SK-MEL-5 (cell line): ENCODE measurements around the gene SAMSN1. TPM values are rescaled to one million over a fixed set of nuclear protein-coding genes. Genes with fewer than 3 reads are reported as not detected.
"Not testable (repeated sequence)": the region's sequence is repeated elsewhere in the genome, so short reads cannot be mapped to it uniquely, and the experiment has no call there.

Source experiments
- DNase-seq: peaks from one replicate; pipeline ENCODE4 v3.0.0-alpha.2; 2016; ENCODE audit warnings: low read depth, low spot score
- in situ Hi-C: cut with HindIII; loops from 2 replicates; pipeline ENCODE4 v1.10.0; 2016; ENCODE audit warnings: low sequenced_read_pairs, high pct_unique_total_duplicates, low pct_unique_long_range_greater_than_20kb
- total RNA-seq: library from RNA; depleted of rRNA; stranded (reverse); fragments of >200 nt; shearing (Covaris generic); gene quantifications from 2 replicates; pipeline ENCODE4 v1.2.3, GENCODE V29; 2014

Gene SAMSN1
- total RNA-seq, 1 experiment from 2014 or later, result not detected

DNA sequence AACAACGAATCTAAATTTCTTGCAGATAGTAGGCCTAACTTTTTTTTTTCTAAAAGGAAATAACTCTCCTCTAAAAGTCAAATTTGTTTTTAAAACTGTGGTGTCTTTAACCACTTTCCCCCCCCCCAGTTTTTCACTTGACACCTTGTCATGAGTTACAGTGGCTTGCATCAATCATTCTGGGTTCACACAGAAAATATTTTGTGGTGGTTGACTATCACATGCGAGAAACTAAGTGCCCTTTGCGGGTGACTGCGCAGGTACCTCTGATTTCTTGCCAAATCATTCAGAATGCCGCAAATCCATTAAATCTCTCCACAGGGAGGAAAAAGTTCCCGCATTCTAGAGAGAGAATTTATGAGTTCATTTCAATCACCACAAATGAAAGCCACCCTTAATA, 23.8 kb upstream of the SAMSN1 start:
- in situ Hi-C loops, result no loop called here
- no peak for DNase-seq

DNA sequence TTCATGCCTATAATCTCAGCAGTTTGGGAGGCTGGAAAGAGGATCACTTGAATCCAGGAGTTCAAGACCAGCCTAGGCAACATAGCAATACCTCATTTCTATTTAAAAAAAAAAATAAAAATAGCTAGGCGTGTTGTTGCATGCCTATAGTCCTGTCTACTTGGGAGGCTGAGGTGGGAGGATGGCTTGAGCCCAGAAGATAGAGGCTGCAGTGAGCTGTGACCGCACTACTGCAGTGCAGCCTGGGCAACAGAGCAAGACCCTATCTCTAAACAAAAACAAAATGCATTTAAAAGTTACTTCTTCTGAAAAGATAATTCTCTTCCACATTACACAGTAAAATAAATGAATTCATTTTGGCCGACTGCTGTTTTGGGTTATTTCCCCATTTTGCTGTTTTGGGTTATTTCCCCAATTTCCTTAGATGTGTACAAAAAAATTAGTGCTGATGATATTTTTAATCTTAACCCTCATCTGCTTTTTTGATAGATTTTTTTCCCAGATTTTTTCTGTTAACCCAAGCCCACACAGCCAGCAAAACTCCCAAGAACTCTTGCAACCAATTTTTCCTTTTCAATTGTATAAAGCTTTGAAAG, 23.0 kb upstream of the SAMSN1 start:
- no peak for DNase-seq
- in situ Hi-C loops, result no loop called here

DNA sequence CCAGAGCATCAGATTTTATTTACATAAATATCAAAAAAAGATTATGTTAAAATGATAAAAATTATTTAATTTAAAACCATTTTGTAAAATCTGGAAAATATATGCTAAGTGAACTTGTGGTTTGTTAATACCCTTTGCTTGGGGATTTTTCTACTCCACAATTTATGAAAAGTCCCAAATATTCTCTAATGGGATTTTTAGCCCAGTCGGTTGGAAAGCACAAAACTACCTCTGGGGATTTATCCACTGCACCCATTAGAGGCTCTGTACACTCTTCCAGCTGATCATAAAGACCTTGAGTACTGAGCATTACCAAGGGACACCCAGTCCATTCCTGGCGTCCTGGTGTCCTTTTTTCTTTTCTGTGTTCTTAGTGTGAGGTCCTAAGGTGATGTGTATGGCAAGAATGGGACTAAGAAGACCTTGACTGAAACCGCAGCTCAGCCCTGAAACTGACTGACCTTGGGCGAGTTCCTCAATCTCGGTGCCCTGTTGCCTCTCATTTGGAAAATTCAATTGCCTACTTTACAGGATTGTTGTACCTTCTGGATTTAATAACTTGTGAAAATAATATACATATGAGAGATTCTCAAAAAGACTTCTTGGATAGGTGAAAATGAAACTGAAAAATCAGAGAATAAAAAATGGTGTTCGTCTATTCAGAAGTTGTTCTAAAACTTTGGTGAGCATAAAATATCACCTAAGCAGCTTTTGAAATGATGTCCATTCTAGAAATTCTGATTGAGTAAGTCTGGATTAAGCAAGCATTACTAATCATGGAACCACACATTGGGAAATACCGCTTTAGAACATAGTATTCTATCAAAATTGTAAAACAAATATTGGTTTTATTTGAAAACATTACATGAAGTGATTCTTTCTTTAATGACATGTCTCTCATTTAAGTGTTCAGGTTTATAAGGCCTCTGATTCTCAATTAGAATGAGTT, 21.5 kb upstream of the SAMSN1 start:
- in situ Hi-C loops, result no loop called here
- DNase-seq, result no peak

DNA sequence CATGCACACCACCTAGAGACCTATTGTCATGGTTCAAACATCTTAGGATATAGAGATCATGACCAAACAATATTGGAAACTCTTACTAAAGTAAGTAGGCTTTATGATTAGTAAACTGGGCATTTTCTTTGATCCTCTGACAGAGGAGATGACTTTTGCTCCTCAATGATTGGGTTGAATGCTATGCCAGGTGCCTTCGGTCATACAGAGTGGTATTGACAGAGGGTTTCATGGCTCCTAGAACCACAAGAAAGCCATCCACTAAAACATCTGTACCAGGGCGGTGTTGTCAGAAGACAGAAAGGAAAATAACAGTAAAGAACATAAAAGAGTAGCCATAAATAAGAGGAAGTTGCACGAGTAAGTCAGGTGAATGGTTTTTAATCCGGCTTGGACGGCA, 20.8 kb upstream of the SAMSN1 start:
- in situ Hi-C loops, result no loop called here

DNA sequence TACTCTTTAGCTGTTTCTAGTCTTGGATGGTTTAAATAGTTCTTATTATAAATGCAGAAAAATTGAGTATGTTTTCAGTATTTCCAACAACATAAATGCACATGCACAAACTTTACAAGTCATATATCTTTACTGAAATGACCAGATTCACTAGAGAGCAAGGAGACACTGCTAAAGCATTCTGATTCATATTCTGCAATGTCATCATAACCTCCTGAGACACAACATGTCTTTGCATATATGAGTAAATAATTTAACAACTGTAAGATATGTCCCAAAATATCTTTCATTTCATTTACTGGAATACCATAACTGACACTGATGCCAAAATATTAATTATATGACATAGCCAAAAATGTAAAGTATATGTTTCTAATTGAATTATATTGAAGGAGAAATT, 16.8 kb upstream of the SAMSN1 start:
- in situ Hi-C loops, result no loop called here
- DNase-seq, result no peak

More for the DNA sequence above, 20.8 kb upstream of the SAMSN1 start:
- DNase-seq, result no peak

DNA sequence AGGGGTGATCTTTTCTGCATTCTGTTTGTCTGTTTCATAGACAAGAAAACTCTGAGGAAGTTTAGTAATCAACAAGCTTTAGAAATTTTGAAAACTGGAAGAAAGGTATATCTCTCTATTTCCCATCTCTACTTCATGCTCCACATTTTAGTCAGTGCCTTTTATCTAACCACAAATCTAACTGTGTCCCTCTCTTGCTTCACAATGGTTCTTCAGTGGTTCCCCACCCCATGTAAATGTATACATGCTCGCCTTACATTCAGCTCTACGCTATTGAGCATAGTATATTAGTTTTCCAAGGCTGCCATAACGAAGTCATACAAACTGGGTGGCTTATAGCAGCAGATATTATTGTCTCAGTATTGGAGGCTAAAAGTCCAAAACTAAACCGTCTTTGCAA, 14.4 kb upstream of the SAMSN1 start:
- in situ Hi-C loops, result no loop called here
- no peak for DNase-seq

DNA sequence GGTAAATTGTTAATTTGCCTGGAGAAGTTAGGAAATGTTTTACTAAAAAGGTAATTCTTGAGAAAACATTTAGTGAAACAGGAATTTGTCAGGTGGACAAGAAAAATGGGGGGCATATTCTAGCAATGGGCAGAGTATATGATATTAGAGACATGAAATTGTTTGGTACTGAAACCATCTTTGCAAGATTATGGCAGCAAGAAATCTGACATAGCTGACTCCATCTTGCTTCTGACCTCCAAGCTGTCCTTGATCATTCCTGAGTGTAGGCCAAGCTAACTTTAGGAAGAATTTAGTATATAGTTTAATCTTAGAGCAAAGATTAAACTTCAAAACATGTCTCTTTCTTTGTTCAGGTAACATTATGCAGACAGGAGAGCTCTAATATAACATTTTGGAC, 14.0 kb upstream of the SAMSN1 start:
- no peak for DNase-seq
- in situ Hi-C loops, result no loop called here

DNA sequence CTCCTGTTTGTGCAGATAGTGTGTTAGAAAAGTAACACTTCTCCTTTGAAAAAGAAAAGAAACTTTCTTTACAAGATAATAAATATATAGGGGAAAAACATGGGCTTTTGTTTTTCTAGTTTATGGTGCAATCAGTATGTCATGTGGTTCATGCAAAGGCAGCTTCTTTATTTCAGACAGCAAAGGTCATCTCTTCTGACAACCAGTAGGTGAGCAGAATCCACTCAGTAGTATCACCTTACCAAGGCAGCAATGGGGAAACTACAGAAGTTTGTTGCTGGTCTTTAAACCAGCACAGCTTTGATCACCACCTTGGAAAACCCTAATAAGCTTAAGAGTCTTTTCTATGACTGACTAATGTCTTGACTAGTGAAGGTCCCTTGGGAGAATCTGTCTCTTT, 13.0 kb upstream of the SAMSN1 start:
- in situ Hi-C loops, result no loop called here
- DNase-seq, result no peak

DNA sequence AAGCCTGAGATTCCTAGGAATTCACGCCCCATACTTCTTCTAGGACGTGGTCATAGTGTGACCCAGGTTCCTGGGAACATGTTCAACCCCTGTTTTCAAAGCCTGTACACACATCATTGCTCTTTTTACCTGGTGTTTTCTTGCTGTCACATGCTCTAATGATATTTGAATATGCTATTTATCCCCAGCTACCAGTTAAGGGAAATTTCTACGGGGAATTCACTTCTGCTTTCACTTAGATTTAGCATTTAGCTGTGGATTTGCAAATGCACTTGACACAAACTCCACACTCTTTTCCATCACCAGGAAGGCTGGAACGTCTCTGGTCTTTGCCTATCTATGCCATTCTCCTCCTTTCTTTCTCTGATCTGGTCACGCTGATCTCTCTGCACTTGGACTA, 11.3 kb upstream of the SAMSN1 start:
- no peak for DNase-seq
- in situ Hi-C loops, result no loop called here

DNA sequence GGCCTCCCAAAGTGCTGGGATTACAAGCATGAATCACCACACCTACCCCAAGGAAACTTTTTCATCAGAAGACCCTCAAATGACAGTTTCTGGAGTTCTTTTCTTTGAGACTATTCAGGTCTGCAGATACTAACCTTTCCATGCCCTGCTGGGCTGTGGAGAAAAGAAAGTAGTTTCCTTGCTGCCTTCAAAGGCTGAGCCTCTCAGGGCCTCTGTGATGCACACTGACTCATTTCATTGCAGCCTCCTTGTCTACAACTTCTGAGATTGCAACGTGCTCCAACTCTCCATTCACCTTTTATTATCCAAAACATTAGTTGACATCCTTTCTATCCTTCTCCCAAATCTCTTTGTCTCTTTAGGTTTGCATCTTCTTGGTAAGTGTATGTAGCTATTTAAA, 8.8 kb upstream of the SAMSN1 start:
- in situ Hi-C loops, result no loop called here
- no peak for DNase-seq

DNA sequence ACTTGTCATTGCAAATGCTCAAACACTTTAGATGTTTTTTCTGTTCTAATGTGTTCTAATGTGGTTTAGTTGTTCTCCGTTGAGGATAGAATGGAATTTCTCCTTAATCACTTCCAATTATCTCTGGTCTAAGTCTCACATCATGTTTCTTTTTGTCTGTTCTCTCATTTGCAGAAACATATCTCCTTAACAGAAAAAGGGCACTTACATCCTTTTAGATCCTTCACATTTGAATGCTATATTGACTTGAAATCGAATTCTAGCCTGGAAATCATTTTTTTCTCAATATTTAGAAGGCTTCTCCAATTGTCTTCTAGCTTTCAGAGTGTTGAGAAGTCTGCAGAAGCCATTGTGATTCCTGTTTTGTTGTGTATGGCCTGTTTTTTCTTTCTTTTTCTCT, 7.3 kb upstream of the SAMSN1 start:
- no peak for DNase-seq
- in situ Hi-C loops, result no loop called here

DNA sequence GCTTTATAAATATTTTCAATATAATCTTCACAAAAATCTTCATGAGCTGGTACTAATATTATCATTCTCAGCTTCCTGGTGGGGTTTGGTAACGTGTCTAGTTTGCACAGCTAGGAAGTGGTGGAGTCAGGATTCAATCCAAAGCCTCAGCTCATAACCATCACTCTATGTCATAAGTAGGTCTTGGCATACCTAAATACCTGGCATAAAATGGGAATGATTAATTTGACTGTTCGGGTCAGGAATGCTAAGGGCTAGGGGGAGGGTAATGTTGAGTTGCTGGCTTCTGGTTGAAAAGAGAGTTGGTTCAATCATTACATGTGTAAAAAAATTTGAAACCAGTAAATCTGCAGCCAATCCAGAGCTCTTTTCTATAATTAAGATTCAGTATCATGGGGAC, 5.6 kb upstream of the SAMSN1 start:
- no peak for DNase-seq
- in situ Hi-C loops, result no loop called here

DNA sequence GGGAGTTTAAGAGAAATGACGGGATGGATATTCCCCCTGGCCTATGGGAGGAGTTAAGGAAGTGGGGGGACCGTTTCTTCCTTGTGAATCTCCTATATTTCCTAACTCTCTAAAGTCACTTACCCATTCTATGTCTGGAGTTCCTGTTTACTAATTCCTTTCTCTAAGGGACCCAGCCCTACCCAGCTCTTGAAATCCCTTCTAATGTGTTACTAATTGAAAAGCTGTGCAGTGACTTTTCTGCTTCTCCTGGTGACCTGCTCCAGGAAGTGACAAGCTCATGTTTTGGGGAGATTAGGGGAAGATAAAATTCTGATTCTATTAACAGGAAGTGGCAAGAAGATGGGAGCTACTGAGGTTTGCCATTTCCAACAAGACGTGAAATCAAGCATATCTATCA, 4.0 kb upstream of the SAMSN1 start:
- no peak for DNase-seq
- in situ Hi-C loops, result no loop called here

DNA sequence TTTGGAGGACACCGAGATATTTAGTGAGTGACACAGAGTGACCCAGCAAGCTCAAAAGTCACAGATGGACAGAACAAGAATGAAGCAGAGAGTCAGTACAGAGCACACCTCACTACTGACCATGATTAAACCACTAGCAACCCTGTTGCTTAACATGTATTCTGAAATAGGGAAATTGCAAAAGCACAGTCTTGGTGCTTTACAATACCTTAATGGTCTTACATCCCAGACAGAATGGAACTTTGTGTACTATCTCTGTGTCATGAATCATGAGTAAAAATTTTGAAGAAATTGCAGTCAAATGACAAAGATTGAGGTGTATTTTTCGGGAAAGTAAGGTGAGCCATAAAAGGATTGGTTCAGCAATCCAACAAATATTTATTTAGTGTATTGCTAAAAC, 2.7 kb upstream of the SAMSN1 start:
- in situ Hi-C loops, result no loop called here
- DNase-seq, result no peak

DNA sequence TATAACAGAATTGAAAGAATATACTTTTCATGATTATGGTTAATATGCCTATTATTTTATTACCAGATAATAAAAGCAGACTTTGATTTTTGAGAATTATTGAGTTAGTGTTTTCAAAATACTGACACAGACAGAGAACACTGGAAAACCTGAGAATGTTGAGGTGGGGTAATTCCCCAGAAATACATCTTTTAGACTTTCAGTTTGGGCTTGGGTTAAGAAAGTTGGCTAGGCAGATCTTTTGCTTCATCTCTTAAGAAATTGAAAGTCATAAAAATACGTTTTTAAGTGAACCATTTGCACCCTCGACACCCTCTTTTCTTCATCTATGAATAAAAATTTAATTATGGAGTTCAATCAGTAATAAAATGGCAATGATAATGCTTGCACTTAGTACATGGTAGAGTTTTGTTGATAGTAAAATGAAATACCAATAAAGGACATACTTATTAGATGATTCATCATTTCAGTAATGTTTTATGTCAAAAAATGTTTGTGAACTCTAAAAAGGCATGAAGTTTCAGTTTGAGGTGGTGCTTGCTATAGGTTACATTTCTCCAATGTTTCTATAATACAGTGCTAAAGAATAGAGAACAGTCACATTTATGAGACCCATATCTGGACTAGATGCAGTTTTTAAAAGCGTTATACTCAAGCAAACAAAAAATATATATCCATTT, 1.9 kb upstream of the SAMSN1 start:
- DNase-seq, result no peak
- in situ Hi-C loops, result no loop called here

DNA sequence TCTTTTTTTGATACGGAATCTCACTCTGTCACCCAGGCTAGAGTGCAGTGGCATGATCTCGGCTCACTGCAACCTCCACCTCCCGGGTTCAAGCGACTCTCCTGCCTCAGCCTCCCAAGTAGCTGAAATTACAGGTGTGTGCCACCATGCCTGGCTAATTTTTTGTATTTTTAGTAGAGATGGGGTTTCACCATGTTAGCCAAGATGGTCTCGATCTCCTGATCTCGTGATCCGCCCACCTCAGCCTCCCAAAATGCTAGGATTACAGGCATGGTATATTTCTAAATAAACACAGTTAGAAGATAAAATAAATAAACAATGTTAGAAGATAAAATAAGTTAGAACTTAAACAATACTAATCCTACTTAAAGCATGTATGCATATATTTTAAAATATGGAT, 604 bp upstream of the SAMSN1 start:
- DNase-seq, in situ Hi-C loops: not testable (repeated sequence)

DNA sequence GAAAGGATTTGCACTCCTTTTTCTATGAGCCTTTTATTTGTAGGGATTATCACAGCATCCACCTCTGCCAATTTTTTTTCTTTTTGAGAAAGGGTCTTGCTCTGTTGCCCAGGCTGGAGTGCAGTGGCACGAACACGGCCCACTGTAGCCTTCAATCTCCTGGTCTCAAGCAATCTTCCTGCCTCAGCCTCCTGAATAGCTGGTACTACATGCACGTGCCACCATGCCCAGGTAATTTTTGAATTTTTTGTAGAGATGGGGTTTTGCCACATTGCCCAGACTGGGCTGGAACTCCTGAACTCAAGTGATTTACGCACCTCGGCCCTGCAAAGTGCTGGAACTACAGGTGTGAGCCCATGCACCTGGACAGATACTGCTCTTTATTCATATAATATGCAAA, 2.1 kb downstream of the SAMSN1 start:
- in situ Hi-C loops, result no loop called here
- DNase-seq, result no peak

DNA sequence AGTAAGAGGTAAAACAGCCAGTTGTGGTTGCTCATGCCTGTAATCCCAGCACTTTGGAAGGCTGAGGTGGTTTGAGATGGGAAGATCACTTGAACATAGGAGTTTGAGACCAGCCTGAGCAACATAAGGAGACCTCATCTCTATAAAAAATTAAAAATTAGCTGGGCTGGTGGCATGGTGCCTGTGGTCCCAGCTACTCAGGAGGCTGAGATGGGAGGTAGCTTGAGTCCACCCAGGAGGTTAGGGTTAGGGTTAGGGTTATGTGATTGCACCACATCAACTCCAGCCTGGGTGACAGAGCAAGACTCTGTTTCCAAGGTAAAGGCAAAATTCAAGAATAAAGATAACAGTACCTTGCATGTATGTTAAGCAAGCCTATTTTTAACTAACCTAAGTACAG, 3.5 kb downstream of the SAMSN1 start:
- in situ Hi-C loops, result no loop called here
- DNase-seq, result no peak
